ENCODE results near the gene VPS50. TPM values are rescaled to one million over a fixed set of nuclear protein-coding genes. Genes with fewer than 3 reads are reported as not detected.

Gene VPS50
- total RNA-seq, 4 donors from 2014 or later = 24.6 to 56.8 (median 29.0) TPM

DNA sequence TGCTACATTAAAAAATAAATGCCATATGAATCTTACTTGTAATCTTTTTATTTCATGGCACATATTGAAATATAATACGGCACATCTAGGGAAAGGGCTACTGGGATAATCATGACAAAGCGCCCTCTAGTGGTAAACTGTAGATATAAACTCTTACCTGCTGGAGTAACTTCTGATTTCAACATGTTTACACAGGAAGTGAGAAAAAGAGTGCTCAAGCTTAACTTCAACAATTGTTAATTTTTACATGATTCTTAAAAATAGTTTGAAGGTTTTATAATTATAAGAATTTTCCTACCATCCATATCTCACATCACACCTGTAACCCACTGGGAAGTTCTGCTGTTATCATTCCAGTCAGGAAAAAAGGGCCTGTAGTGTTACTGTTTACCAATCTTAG, 3.9 kb upstream of the VPS50 start:
- Histone ChIP-seq H3K27me3 (no peaks in the 10 kb centered on the region), H3K9me3 (no peaks in the 10 kb centered on the region), H3K36me3 (no peaks in the 10 kb centered on the region), H3K4me3 (no peak overlapping the region), H3K4me1 (peaks cover 0 to 24% (median 5%) of the 10 kb centered on the region in 4 donors), H3K27ac (no peak overlapping the region)
- WGBS, 2 donors = 0 to 1% methylated on average over 2 of the region's 2 CpGs
- TF ChIP-seq POLR2A (IDR thresholded peaks at IDR 0.05) = no peak
- TF ChIP-seq EP300 (IDR thresholded peaks at IDR 0.05) = no peak
- TF ChIP-seq, protein P1, sequence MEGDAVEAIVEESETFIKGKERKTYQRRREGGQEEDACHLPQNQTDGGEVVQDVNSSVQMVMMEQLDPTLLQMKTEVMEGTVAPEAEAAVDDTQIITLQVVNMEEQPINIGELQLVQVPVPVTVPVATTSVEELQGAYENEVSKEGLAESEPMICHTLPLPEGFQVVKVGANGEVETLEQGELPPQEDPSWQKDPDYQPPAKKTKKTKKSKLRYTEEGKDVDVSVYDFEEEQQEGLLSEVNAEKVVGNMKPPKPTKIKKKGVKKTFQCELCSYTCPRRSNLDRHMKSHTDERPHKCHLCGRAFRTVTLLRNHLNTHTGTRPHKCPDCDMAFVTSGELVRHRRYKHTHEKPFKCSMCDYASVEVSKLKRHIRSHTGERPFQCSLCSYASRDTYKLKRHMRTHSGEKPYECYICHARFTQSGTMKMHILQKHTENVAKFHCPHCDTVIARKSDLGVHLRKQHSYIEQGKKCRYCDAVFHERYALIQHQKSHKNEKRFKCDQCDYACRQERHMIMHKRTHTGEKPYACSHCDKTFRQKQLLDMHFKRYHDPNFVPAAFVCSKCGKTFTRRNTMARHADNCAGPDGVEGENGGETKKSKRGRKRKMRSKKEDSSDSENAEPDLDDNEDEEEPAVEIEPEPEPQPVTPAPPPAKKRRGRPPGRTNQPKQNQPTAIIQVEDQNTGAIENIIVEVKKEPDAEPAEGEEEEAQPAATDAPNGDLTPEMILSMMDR (IDR thresholded peaks at IDR 0.05) = peak; percentile 57 to 84 (median 68)
- no peak for DNase-seq (ENCODE audit: low spot score in 2 of 2)

DNA sequence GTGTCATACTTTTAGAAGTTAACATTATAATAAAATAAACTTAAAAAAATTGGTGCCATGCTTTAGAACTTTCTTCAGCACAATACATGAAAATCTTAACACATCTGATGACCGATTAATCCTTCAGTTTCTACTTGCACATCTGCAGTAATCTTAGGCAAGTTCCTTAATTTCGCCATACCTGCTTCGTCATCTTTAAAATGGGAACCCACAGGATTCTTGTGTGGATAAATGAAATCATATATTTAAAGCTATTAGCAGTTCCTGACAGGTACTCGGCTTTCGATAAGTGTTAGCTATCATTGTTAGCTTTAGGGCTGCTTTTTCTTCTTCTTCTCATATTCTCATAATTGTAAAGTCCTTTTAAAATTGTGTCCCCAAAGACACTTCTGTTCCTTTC, 907 bp upstream of the VPS50 start:
- peak overlapping the region; percentile 46 to 61 (median 58) for H3K4me3 ChIP-seq
- peaks cover 0 to 37% (median 8%) of the 10 kb centered on the region in 4 donors for H3K4me1 ChIP-seq
- H3K36me3 ChIP-seq = no peaks in the 10 kb centered on the region
- no peak for DNase-seq (ENCODE audit: low spot score in 2 of 2)
- no peaks in the 10 kb centered on the region for H3K27me3 ChIP-seq
- no peak for TF ChIP-seq POLR2A (IDR thresholded peaks at IDR 0.05)
- WGBS, 2 donors = 53 to 61% methylated on average over 5 of the region's 5 CpGs
- peak overlapping the region in 1 of 4 donors; percentile 74 for H3K27ac ChIP-seq
- no peaks in the 10 kb centered on the region for H3K9me3 ChIP-seq

DNA sequence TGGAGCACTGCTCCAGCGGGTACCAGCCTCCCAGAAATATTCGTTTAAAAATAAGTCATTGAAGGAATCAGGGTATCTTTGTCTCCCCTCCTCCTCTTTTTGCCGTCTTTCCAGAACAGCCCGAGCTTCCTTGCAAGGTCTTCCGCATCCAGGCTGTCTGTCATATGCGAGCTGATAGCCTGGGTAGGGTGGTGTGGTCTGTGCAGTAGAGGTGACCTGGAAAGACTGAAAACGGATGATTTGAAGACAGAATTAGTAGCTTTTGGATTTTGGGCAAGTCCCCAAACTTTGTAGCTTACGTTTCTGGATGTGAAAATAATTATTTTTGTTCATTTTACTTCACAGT, 480 bp downstream of the VPS50 start:
- DNase-seq (ENCODE audit: low spot score in 2 of 2) = no peak
- Histone ChIP-seq H3K9me3 (no peaks in the 10 kb centered on the region), H3K4me1 (peaks cover 0 to 37% (median 8%) of the 10 kb centered on the region in 4 donors), H3K27me3 (no peaks in the 10 kb centered on the region), H3K27ac (peak overlapping the region in 1 of 4 donors; percentile 47), H3K4me3 (peak overlapping the region; percentile 46 to 61 (median 58)), H3K36me3 (no peaks in the 10 kb centered on the region)
- 0 to 1% methylated on average over 8 of the region's 8 CpGs for WGBS, 2 donors
- TF ChIP-seq, protein P1 (IDR thresholded peaks at IDR 0.05) = no peak
- TF ChIP-seq EP300 (IDR thresholded peaks at IDR 0.05) = no peak
- no peak for TF ChIP-seq POLR2A (IDR thresholded peaks at IDR 0.05)

DNA sequence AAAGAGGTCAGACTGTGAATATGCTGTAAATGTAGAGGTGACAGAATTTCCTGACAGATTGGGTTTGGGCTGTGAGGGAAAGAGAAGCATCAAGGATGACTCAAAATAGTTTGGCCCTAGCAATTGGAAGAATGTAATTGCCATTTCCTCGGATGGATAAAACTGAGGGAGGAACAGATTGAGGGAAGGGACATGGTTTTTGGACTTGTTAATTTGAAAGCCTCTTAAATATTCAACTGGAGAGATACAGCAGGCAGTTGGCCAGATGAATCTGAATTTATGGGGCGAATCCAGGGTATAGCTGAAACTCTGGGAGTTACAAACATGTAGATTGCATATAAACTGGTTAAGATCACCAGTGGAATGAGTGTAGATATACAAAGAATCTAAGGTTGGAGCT, 3.4 kb downstream of the VPS50 start:
- WGBS, 2 donors = 83 to 89% methylated on average over 2 of the region's 2 CpGs
- H3K9me3 ChIP-seq = no peaks in the 10 kb centered on the region
- H3K4me3 ChIP-seq = no peak overlapping the region
- H3K27ac ChIP-seq = no peak overlapping the region
- peaks cover 0 to 4% (median 0%) of the 10 kb centered on the region in 3 donors for H3K36me3 ChIP-seq
- DNase-seq (ENCODE audit: low spot score in 2 of 2) = no peak
- peaks cover 0 to 27% (median 8%) of the 10 kb centered on the region in 4 donors for H3K4me1 ChIP-seq
- H3K27me3 ChIP-seq = no peaks in the 10 kb centered on the region
- no peak for TF ChIP-seq POLR2A (IDR thresholded peaks at IDR 0.05)
- TF ChIP-seq, protein P1 (IDR thresholded peaks at IDR 0.05) = no peak
- TF ChIP-seq EP300 (IDR thresholded peaks at IDR 0.05) = no peak

DNA sequence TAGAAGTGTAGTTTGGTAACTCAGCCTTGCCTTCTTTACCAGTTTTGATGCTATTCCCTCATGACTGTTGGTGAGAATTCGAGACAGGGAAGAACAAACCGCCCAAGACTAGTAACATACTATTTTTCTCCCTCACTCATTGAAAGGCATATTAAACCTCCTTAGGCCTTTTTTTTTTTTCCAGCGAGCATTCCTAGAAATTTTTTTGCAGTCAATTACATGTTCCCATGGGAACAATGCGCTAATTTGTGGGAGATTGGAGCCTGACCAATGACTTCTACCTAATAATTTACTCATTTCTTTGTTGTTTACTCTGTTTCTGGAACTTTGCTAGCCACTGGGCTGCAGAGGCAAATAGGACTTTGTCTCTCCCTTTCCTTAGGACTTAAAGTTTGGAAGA, 6.0 kb downstream of the VPS50 start:
- TF ChIP-seq, protein P1 (IDR thresholded peaks at IDR 0.05) = no peak
- TF ChIP-seq EP300 (IDR thresholded peaks at IDR 0.05) (no peak), POLR2A (IDR thresholded peaks at IDR 0.05) (no peak)
- no peak for DNase-seq (ENCODE audit: low spot score in 2 of 2)
- Histone ChIP-seq H3K27ac (no peak overlapping the region), H3K36me3 (peaks cover 0 to 14% (median 0%) of the 10 kb centered on the region in 3 donors), H3K4me3 (no peak overlapping the region), H3K9me3 (no peaks in the 10 kb centered on the region), H3K27me3 (no peaks in the 10 kb centered on the region), H3K4me1 (peaks cover 0 to 15% (median 4%) of the 10 kb centered on the region in 4 donors)
- 72 to 77% methylated on average over 4 of the region's 4 CpGs for WGBS, 2 donors

DNA sequence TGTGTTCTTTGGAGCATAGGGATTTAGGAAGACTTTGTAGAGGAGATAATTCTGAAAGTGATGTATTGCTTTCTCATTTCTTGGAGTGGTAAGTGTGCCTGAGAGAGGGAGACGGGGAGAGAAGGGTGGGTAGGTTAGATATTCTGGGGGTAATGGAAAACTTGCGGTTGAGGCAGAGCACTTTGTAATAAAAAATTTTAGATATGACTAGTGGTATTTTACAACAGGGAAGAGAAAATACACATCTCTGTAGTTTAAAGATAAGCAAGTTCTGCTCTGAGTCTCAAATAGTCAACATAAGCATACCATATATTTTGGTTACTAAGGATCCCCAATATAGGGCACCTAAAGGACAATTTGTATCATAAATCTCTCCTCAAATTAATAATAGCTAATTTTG, 6.6 kb downstream of the VPS50 start:
- H3K27me3 ChIP-seq = no peaks in the 10 kb centered on the region
- no peak for TF ChIP-seq EP300 (IDR thresholded peaks at IDR 0.05)
- TF ChIP-seq, protein P1 (IDR thresholded peaks at IDR 0.05) = no peak
- TF ChIP-seq POLR2A (IDR thresholded peaks at IDR 0.05) = no peak
- H3K27ac ChIP-seq = no peak overlapping the region
- H3K9me3 ChIP-seq = no peaks in the 10 kb centered on the region
- WGBS, 2 donors = 83 to 86% methylated on average over 2 of the region's 2 CpGs
- H3K4me1 ChIP-seq = peaks cover 0 to 9% (median under 1%) of the 10 kb centered on the region in 4 donors
- H3K36me3 ChIP-seq = peaks cover 0 to 14% (median 0%) of the 10 kb centered on the region in 3 donors
- H3K4me3 ChIP-seq = no peak overlapping the region
- no peak for DNase-seq (ENCODE audit: low spot score in 2 of 2)
